MM.1S (cell line): ENCODE measurements around the gene ZC3H4.

Experiments used
- DNase-seq: peaks from one replicate; pipeline ENCODE4 v3.0.0-alpha.2; 2015
- H2AFZ ChIP-seq: fragments of 300-600 bp; sonication (generic); 2 replicates; pipeline ENCODE4 v1.6.0; 2016; ENCODE audit warnings: antibody characterized with exemption, low read length
- H3F3A ChIP-seq: fragments of 300-600 bp; sonication (generic); 2 replicates; pipeline ENCODE4 v1.6.1; 2016; ENCODE audit warnings: mild to moderate bottlenecking, antibody characterized with exemption, low read length, moderate library complexity, mixed read lengths; ENCODE audit not compliant: insufficient read depth
- H3K27ac ChIP-seq: fragments of 300-600 bp; sonication (generic); 2 replicates; pipeline ENCODE4 v1.5.1; 2016; ENCODE audit warnings: mild to moderate bottlenecking, low read length
- H3K27me3 ChIP-seq: fragments of 300-600 bp; sonication (generic); replicated peaks from 2 replicates; pipeline ENCODE4 v1.6.0; 2016; ENCODE audit warnings: low read length; ENCODE audit not compliant: insufficient read depth
- H3K36me3 ChIP-seq: fragments of 300-600 bp; sonication (generic); replicated peaks from 2 replicates; pipeline ENCODE4 v1.6.1; 2016; ENCODE audit warnings: mild to moderate bottlenecking, low read length, mixed read lengths; ENCODE audit not compliant: insufficient read depth
- H3K4me1 ChIP-seq: fragments of 300-600 bp; sonication (generic); 2 replicates; pipeline ENCODE4 v1.6.1; 2016; ENCODE audit warnings: low read length, mixed read lengths
- H3K4me2 ChIP-seq: fragments of 300-600 bp; sonication (generic); 2 replicates; pipeline ENCODE4 v1.6.0; 2016; ENCODE audit warnings: low read depth, low read length
- H3K4me3 ChIP-seq: fragments of 300-600 bp; sonication (generic); 2 replicates; pipeline ENCODE4 v1.5.1; 2016; ENCODE audit warnings: low read length, mixed read lengths
- H3K79me2 ChIP-seq: fragments of 300-600 bp; sonication (generic); 2 replicates; pipeline ENCODE4 v1.6.1; 2016; ENCODE audit warnings: mixed run types, low read length, mixed read lengths
- H3K9ac ChIP-seq: fragments of 300-600 bp; sonication (generic); 2 replicates; pipeline ENCODE4 v1.6.1; 2016; ENCODE audit warnings: low read length, mixed read lengths
- H3K9me2 ChIP-seq: fragments of 300-600 bp; sonication (generic); replicated peaks from 2 replicates; pipeline ENCODE4 v1.6.1; 2016; ENCODE audit warnings: mild to moderate bottlenecking, low read length, mixed read lengths; ENCODE audit not compliant: insufficient read depth
- H3K9me3 ChIP-seq: fragments of 300-600 bp; sonication (generic); replicated peaks from 2 replicates; pipeline ENCODE4 v1.6.1; 2016; ENCODE audit warnings: mild to moderate bottlenecking, low read length, mixed read lengths; ENCODE audit not compliant: insufficient read depth
- H4K20me1 ChIP-seq: fragments of 300-600 bp; sonication (generic); 2 replicates; pipeline ENCODE4 v1.6.1; 2016; ENCODE audit warnings: mild to moderate bottlenecking, low read length, moderate library complexity, mixed read lengths; ENCODE audit not compliant: insufficient read depth
- EZH2 ChIP-seq: fragments of 300-600 bp; sonication (generic); optimal IDR thresholded peaks from 2 replicates; pipeline ENCODE3; 2017; ENCODE audit warnings: low read depth, mild to moderate bottlenecking, antibody characterized with exemption, low read length, mixed read lengths
- EZH2phosphoT487 ChIP-seq: fragments of 300-600 bp; sonication (generic); IDR thresholded peaks from 2 replicates; pipeline ENCODE4 v1.6.1; 2018; ENCODE audit warnings: antibody characterized with exemption, low read length
- TF ChIP-seq, protein P1 (sequence below): fragments of 300-600 bp; sonication (generic); IDR thresholded peaks from 2 replicates; pipeline ENCODE4 v1.5.1; 2016; ENCODE audit warnings: antibody characterized with exemption, low read length, mixed read lengths

Gene ZC3H4

DNA sequence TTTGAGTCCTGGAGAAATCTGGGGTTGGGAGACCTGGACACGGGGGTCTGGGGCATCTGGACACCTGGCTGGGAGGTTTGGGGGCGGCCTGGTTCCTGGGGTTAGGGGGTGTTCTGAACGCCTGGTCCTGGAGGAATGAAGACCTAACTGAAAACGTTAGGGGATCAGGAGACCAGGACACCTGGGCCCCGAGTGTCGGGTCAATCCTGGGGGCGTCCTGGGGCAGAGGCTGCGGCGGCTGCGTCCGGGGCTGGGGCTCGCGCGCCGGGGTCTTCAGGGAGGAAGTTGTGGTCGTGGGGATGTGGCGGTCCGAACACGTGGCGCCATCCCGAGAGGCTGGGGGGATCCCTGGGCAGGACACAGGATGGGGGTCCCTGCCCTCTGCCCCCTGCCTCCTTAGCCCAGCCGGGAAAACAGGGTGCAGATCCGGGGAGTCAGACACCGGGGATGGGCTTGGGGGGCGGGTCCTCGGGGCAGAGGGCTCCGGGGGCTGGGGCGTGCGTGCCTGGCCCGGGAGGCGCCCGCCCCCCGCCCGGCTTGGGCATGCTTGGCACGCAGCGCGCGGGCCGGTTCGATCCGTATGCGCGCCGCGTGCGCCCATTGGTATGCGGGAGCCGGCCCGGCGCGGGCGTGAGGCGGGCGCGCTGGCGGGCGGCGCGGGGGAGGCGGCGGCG is 93.3 kb downstream of the ZC3H4 start:
- Histone ChIP-seq H3K4me3 (no peak overlapping the region), H3F3A (no peaks in the 10 kb centered on the region), H3K27me3 (peaks cover 54% of the 10 kb centered on the region), H3K4me2 (no peak overlapping the region), H3K27ac (no peak overlapping the region), H3K9me2 (no peaks in the 10 kb centered on the region), H3K9me3 (no peaks in the 10 kb centered on the region), H4K20me1 (no peaks in the 10 kb centered on the region), H2AFZ (no peak overlapping the region), H3K4me1 (no peaks in the 10 kb centered on the region), H3K9ac (no peak overlapping the region), H3K36me3 (no peaks in the 10 kb centered on the region), H3K79me2 (no peaks in the 10 kb centered on the region)
- no peak for DNase-seq
- TF ChIP-seq EZH2phosphoT487 (no peak), EZH2 (no peak)
- TF ChIP-seq, protein P1, sequence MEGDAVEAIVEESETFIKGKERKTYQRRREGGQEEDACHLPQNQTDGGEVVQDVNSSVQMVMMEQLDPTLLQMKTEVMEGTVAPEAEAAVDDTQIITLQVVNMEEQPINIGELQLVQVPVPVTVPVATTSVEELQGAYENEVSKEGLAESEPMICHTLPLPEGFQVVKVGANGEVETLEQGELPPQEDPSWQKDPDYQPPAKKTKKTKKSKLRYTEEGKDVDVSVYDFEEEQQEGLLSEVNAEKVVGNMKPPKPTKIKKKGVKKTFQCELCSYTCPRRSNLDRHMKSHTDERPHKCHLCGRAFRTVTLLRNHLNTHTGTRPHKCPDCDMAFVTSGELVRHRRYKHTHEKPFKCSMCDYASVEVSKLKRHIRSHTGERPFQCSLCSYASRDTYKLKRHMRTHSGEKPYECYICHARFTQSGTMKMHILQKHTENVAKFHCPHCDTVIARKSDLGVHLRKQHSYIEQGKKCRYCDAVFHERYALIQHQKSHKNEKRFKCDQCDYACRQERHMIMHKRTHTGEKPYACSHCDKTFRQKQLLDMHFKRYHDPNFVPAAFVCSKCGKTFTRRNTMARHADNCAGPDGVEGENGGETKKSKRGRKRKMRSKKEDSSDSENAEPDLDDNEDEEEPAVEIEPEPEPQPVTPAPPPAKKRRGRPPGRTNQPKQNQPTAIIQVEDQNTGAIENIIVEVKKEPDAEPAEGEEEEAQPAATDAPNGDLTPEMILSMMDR, result no peak

DNA sequence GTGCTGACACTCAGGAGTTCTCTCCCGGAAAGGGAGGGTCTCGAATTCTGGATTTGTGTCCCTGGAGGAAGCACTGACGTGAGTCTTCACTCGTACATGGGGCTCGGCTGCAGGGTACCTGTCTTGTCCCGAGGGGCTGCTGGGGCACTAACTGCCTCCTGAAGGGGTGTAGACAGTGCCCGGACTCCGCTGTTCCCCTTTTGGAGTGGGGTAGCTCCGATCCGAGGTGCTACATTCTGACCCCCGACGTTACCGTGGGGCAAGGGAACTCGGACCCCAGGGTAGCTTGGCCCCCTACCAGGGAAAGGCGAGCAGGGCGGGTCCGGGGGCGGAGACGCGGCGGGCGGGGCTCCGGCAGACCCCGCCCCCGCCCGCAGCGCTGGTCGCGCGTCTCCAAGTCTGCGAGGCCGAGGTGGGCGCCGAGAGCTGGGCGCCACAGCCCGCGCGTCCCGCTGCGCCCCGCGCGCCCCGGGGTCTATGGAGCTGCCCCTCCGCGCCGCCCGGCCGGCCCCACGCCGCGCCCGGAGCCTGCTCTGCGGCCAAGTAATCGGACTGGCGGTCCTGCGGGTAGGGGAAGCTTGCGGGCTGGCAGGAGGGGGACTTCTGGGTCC is 94.0 kb downstream of the ZC3H4 start, which contains the start of gene NPAS1:
TSS of gene NPAS1 (plus strand) at position 407 of the 611 bp plus-strand sequence. CDS start 1,211 bp downstream, outside the sequence.
- Histone ChIP-seq H3K27ac (no peak within 1 kb of the TSS), H3K36me3 (no peaks in the 10 kb centered on the region), H3K79me2 (no peaks in the 10 kb centered on the region), H3K9me2 (no peaks in the 10 kb centered on the region), H3K4me1 (no peaks in the 10 kb centered on the region), H3F3A (no peaks in the 10 kb centered on the region), H3K9ac (no peak within 1 kb of the TSS), H3K27me3 (peaks cover 49% of the 10 kb centered on the region), H4K20me1 (no peaks in the 10 kb centered on the region), H3K4me2 (no peak within 1 kb of the TSS), H3K4me3 (no peak within 1 kb of the TSS), H3K9me3 (no peaks in the 10 kb centered on the region), H2AFZ (no peak within 1 kb of the TSS)
- DNase-seq, result no peak
- TF ChIP-seq EZH2phosphoT487, result no peak
- no peak for TF ChIP-seq EZH2
- TF ChIP-seq, protein P1, result no peak

DNA sequence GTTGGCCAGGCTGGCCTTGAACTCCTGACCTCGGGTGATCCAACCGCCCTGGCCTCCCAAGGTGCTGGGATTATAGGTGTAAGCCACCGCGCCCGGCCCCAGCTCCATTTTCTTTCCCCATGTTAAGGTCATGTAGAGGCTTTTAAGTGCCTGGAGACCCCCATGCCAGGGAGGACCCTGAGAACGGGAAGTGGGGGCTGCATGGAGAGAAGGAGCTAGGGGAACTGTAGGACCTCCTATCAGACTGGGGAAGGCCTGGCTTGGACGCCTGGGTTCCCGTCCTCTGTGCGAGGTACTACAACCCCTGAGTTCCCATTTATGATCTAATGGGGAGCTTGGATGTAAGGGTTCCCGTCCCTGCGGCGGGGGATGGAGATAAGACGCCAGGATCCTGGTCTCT is 94.7 kb downstream of the ZC3H4 start:
- Histone ChIP-seq H4K20me1 (no peaks in the 10 kb centered on the region), H3K4me1 (no peaks in the 10 kb centered on the region), H3F3A (no peaks in the 10 kb centered on the region), H3K9ac (no peak overlapping the region), H3K27ac (no peak overlapping the region), H2AFZ (no peak overlapping the region), H3K4me3 (no peak overlapping the region), H3K27me3 (peaks cover 43% of the 10 kb centered on the region), H3K79me2 (no peaks in the 10 kb centered on the region), H3K36me3 (no peaks in the 10 kb centered on the region), H3K4me2 (no peak overlapping the region), H3K9me2 (no peaks in the 10 kb centered on the region), H3K9me3 (no peaks in the 10 kb centered on the region)
- DNase-seq, result no peak
- TF ChIP-seq EZH2 (no peak), EZH2phosphoT487 (no peak)
- TF ChIP-seq, protein P1, result no peak
